GM18508 (cell line): ENCODE measurements around the gene ANKRD44.
"Not testable (repeated sequence)": the region's sequence is repeated elsewhere in the genome, so short reads cannot be mapped to it uniquely, and the experiment has no call there.

Source experiments
- ATAC-seq: cut with Tn5 transposase; IDR thresholded peaks from one replicate; pipeline ENCODE4 v1.9.1; 2021; ENCODE audit warnings: moderate number of reproducible peaks; ENCODE audit not compliant: insufficient read depth, unreplicated experiment

The ANKRD44 gene

GRCh38 chr2:197294260-197294659, 16.3 kb downstream of the ANKRD44 start:
- ATAC-seq = no peak

- no peak for ATAC-seq
Measured at GRCh38 chr2:197293252-197294007, 17.1 kb downstream of the ANKRD44 start.

- no peak for ATAC-seq
Measured at GRCh38 chr2:197292619-197293018, 18.0 kb downstream of the ANKRD44 start.

GRCh38 chr2:197287596-197287932, 23.0 kb downstream of the ANKRD44 start:
- not testable (repeated sequence) for ATAC-seq

DNA sequence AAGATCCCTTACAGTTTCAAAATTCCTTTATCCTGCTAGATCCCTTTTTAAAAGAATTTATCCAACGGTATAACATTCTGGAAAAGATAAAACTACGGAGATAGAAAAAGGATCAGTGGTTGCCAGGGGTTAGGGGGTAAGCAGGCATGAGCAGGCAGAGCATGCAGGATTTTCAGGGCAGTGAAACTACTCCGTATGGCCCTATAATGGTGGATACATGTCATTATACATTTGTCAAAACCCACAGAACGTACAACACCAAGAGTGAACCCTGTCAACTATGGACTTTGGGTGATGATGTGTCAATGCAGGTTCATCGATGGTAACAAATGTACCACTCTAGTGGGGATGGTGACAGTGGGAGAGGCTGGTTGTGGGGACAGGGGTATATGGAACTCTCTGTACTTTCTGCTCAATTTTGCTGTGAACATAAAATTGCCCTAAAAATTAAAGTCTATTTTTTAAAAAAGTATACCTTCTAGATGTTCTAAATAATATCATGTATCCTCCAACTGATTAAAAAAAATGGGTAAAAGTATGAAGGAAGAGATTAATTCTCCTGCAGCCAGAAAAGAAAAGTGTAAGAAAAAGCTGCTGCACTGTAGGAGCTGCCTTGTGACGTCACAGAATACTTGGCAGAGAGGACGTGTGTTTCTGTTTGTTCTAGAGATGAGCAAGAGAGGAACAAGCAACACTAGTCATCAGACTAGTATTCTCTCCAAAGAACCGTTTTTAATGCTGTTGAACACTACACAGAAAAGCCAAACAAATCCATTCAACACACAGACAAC, 23.6 kb downstream of the ANKRD44 start:
- ATAC-seq = peak; percentile 92

DNA sequence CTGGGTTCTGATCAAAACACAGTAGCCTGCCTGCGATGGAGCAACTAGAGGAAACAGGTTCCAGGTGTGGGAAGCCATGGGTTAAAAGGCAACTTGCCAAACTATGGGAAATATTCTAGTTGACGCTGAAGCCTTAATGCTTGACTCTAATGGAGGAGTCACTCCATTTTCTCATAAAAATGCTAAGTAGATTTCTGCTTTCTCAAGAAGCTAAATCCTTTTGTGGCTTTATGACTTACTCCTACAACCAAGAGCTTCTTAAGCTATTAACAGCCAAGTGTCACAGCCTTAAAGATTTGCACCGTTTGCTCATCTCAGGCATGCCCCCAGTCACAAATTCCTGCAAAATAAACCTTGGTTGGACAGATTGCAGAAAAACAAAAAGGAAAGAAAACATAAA, 25.2 kb downstream of the ANKRD44 start:
- ATAC-seq = no peak

DNA sequence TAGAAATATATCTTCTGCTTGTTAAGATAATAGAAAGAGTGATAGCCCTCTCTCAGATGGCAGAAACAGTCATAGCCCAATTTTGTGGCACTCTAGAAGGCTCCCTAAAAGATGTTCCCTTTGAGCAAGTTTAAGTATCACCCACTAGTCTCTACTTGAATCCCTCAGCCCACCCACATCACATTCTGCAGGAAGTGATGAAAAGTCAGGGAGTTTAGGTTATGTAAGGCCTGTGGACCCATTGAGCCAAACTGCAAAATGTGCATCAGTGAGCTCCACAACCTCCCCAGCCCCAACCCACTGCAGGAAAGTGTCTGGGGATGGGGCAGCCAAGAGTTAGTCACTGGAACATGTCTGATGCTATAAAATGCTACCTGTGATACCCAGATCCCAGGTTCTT, 25.6 kb downstream of the ANKRD44 start:
- ATAC-seq = no peak

GRCh38 chr2:197281421-197281820, 29.2 kb downstream of the ANKRD44 start:
- no peak for ATAC-seq

- ATAC-seq = no peak
Measured at GRCh38 chr2:197280015-197280702, 30.4 kb downstream of the ANKRD44 start.

GRCh38 chr2:197278799-197279763, 31.5 kb downstream of the ANKRD44 start:
- no peak for ATAC-seq

DNA sequence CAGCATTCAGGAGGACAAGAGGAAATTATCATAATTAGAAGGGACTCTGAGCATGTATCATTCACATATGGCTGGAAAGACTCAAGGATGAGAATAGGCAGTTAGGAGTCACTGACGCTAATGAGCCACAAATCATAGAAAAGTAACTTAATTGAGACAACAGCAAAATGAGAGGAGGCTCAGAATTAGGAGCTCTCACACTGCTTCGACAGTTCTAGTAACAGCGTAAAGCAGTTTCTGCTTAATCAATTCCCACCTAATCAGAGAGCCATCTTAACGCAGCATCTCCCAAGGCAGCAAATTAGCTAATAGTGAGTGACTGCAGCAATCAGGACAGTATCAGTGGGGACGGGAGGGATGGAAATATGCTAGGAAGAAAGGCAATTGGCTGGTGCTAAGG, 32.8 kb downstream of the ANKRD44 start:
- ATAC-seq = no peak

GRCh38 chr2:197276156-197276555, 34.4 kb downstream of the ANKRD44 start:
- no peak for ATAC-seq

DNA sequence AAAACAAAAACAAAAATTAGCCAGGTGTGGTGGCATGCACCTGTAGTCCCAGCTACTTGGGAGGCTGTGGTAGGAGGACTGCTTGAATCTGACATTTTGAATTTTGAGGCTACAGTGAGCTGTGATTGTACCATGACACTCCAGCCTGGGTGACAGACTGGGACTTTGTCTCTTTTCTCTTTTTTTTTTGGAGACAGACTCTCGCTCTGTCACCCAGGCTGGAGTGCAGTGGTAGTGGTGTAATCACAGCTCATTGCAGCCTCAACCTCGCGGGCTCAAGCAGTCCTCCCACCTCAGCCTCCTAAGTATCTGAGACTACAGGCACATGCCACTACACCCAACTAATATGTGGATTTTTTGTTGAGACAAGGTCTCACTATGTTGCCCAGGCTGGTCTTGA, 35.6 kb downstream of the ANKRD44 start:
- no peak for ATAC-seq

DNA sequence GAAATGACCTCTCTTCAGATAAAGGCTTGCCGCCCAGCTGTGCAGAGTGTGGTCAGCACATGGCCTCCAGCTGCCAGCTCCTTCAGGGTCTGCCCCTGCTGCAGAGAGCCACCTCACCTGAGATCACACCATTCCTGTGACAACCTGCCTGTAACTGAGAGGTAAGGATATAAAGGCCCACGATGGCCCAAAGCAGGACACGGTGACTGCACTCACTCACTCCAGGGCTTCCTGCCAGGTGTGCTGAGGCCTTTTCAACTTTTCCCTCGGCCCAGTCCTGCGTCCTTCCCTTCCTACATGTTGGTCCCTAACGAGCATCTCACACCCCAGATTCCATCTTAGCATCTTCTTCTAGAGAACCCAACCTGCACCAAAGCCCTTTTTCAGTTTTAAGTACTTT, 36.2 kb downstream of the ANKRD44 start:
- ATAC-seq = no peak

- no peak for ATAC-seq
Measured at GRCh38 chr2:197273485-197273884, 37.1 kb downstream of the ANKRD44 start.

DNA sequence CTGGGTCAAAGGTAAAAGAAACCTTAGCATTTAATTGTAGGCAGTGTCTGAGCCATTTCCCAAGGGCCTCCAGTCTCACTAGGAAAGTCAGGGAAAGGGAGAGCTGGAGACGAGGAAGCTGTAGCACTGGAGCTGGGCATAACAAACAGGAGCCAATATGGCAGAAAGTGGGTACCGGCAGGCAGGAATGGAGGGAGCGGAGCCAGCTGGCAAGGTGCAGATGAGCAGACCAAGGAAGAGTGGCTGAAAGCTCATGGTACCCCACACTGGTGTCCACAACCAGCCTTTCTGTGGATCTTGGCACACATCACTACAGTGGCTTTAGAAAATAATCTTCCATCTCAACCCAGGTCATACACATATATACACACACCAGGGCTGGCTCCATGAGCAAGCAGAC, 40.0 kb downstream of the ANKRD44 start:
- no peak for ATAC-seq

DNA sequence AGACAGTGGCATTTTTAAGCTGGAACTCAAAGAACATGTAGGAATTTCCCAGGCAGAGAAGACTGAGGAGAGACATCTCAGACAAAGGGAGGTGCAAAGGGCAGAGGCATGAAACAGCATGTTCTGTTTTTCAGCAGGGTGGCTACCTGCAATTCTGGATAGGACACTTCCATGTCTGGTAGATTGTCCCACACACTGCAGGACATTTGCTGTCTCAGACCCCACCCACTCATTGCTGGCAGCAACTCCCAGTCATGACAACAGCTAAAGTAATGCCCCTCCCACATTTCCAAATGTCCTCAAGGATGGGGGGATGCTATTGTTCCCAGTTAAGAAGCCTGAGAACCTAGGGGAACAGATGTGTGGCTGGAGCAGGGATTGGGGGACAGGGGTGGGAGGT, 40.8 kb downstream of the ANKRD44 start:
- ATAC-seq = no peak

GRCh38 chr2:197268786-197269584, 41.6 kb downstream of the ANKRD44 start:
- no peak for ATAC-seq

- ATAC-seq = no peak
Measured at GRCh38 chr2:197266477-197266876, 44.1 kb downstream of the ANKRD44 start.
